ENCODE measurements around the gene SLC35F5.

- TF ChIP-seq POLR2A (IDR thresholded peaks at IDR 0.05; ENCODE audit: low read depth, low read length) (no peak), POLR2AphosphoS5 (IDR thresholded peaks at IDR 0.05; ENCODE audit: low read depth, low read length) (no peak), TAF1 (IDR thresholded peaks at IDR 0.05; ENCODE audit: borderline replicate concordance, low read depth, low read length) (no peak)
Observed at GRCh38 chr2:113754160-113754559, 2.3 kb downstream of the SLC35F5 start.

All from GM12892 (cell line).